ENCODE data around the gene MTMR10.

Gene MTMR10

GRCh38 chr15:30896211-30896606 lies 95.2 kb downstream of the MTMR10 start:
- no peak for DNase-seq (ENCODE audit: low read depth)
- H3K4me3 ChIP-seq (ENCODE audit: control insufficient read depth, low read depth, low read length) = no peak overlapping the region
- TF ChIP-seq CTCF (IDR thresholded peaks at IDR 0.05; ENCODE audit: control insufficient read depth, insufficient read depth, low read depth, low read length, missing control alignments) = no peak

- no peak for DNase-seq (ENCODE audit: low read depth)
- H3K4me3 ChIP-seq (ENCODE audit: control insufficient read depth, low read depth, low read length) = no peak overlapping the region
- no peak for TF ChIP-seq CTCF (IDR thresholded peaks at IDR 0.05; ENCODE audit: control insufficient read depth, insufficient read depth, low read depth, low read length, missing control alignments)
These were observed 95.8 kb downstream of the MTMR10 start for GRCh38 chr15:30895461-30896210.

- no peak overlapping the region for H3K4me3 ChIP-seq (ENCODE audit: control insufficient read depth, low read depth, low read length)
- DNase-seq (ENCODE audit: low read depth) = no peak
- TF ChIP-seq CTCF (IDR thresholded peaks at IDR 0.05; ENCODE audit: control insufficient read depth, insufficient read depth, low read depth, low read length, missing control alignments) = no peak
These were observed 102.2 kb downstream of the MTMR10 start for GRCh38 chr15:30889196-30889595.
